K562 (cell line): ENCODE data around the gene RGL2. TPM values are rescaled to one million over a fixed set of nuclear protein-coding genes. Genes with fewer than 3 reads are reported as not detected.

Source experiments
- CHD4 ChIP-seq: fragments of 200-600 bp; sonication (generic); IDR thresholded peaks from 3 replicates; pipeline ENCODE4 v1.6.1; 2012; ENCODE audit warnings: low read depth, mild to moderate bottlenecking, mixed read lengths, low read length, inconsistent platforms; ENCODE audit not compliant: insufficient read depth, insufficient replicate concordance, poor library complexity, severe bottlenecking
- DMBX1 ChIP-seq: fragments of 250-450 bp; sonication (Bioruptor Pico); IDR thresholded peaks from 2 replicates; pipeline ENCODE4 v1.8.0; 2022; ENCODE audit warnings: inconsistent platforms, mild to moderate bottlenecking, moderate library complexity, borderline replicate concordance
- E2F8 ChIP-seq: fragments of 450-650 bp; IDR thresholded peaks from 2 replicates; pipeline ENCODE4 v1.7.1; 2018; ENCODE audit warnings: mild to moderate bottlenecking, low read depth; ENCODE audit not compliant: partially characterized antibody
- HES1 ChIP-seq: fragments of 450-650 bp; IDR thresholded peaks from 2 replicates; pipeline ENCODE4 v1.6.1; 2016; ENCODE audit warnings: low read depth, mild to moderate bottlenecking, moderate library complexity
- JUN ChIP-seq, 2 experiments: sonication (generic) in 1 of 2; formaldehyde crosslinking in 1 of 2; IDR thresholded peaks; 2 replicates each; pipeline versions ENCODE4 v1.6.1 to v1.8.0; 2012 to 2022; ENCODE audit warnings: borderline replicate concordance in 2 of 2, mild to moderate bottlenecking in 2 of 2, improper control_type of control experiment in 1 of 2, low read depth in 1 of 2, low read length in 1 of 2, missing genetic modification reagents in 1 of 2
- LCOR ChIP-seq: sonication (generic); formaldehyde crosslinking; IDR thresholded peaks from 2 replicates; pipeline ENCODE4 v1.8.0; 2022; ENCODE audit warnings: mild to moderate bottlenecking, missing genetic modification reagents
- NFYB ChIP-seq: IDR thresholded peaks from 2 replicates; pipeline ENCODE4 v1.6.1; 2011; ENCODE audit warnings: mild to moderate bottlenecking, moderate library complexity; ENCODE audit not compliant: insufficient read length; ENCODE audit errors: extremely low read depth
- ZEB2 ChIP-seq: fragments of 450-650 bp; IDR thresholded peaks from 2 replicates; pipeline ENCODE4 v1.6.1; 2016
- ZFPM2 ChIP-seq: fragments of 250-450 bp; sonication (Bioruptor Pico); IDR thresholded peaks from 2 replicates; pipeline ENCODE4 v1.5.1; 2022; ENCODE audit warnings: mild to moderate bottlenecking
- ZNF232 ChIP-seq: sonication (generic); formaldehyde crosslinking; IDR thresholded peaks from 2 replicates; pipeline ENCODE4 v1.8.0; 2022; ENCODE audit warnings: mild to moderate bottlenecking, missing genetic modification reagents
- polyA plus RNA-seq, 8 experiments: library from polyadenylated mRNA; depleted of rRNA in 4 of 8; stranded (reverse) in 5 of 8; unstranded in 3 of 8; fragments of >200 nt; fragmentation: Nextera tagmentation in 2 of 8; fragmentation: Illumina TruSeq in 1 of 8; extraction: Ambion mirVana in 2 of 8; extraction: Trizol in 1 of 8; gene quantifications; 2 replicates each; pipeline versions ENCODE4 v1.2.1 to v1.2.3, GENCODE V29; 2011 to 2014; ENCODE audit warnings: inconsistent platforms in 1 of 8, missing spikeins in 1 of 8
- total RNA-seq, 7 experiments: library from RNA; depleted of rRNA in 6 of 7; stranded (reverse); fragments of >200 nt in 6 of 7; fragmentation: Illumina TruSeq in 2 of 7; extraction: Trizol in 2 of 7; gene quantifications; 2 replicates each; pipeline versions ENCODE4 v1.2.1 to v1.2.3, GENCODE V29; 2011 to 2021; ENCODE audit warnings: low replicate concordance in 1 of 7
- TF ChIP-seq, protein P1 (sequence below), 2 experiments: fragments of 450-650 bp; formaldehyde crosslinking in 1 of 2; IDR thresholded peaks; 2 replicates each; pipeline versions ENCODE4 v1.4.0 to v1.6.1; 2014 to 2020; ENCODE audit warnings: mild to moderate bottlenecking in 2 of 2, borderline replicate concordance in 1 of 2, low read depth in 1 of 2

RGL2 gene
- total and polyA plus RNA-seq, 9 of the 15 experiments (the other 6 are each of a cell fraction or from before 2014, with no cell fraction given) = 1.8 to 57.1 (median 19.5) TPM

- TF ChIP-seq LCOR = peak; percentile 65
- no peak for TF ChIP-seq NFYB
- TF ChIP-seq E2F8 = peak; percentile 47
- 0 out of 2 replicates have a peak, but pooled peaks have one; percentile 41 for TF ChIP-seq DMBX1
- TF ChIP-seq, protein P1, sequence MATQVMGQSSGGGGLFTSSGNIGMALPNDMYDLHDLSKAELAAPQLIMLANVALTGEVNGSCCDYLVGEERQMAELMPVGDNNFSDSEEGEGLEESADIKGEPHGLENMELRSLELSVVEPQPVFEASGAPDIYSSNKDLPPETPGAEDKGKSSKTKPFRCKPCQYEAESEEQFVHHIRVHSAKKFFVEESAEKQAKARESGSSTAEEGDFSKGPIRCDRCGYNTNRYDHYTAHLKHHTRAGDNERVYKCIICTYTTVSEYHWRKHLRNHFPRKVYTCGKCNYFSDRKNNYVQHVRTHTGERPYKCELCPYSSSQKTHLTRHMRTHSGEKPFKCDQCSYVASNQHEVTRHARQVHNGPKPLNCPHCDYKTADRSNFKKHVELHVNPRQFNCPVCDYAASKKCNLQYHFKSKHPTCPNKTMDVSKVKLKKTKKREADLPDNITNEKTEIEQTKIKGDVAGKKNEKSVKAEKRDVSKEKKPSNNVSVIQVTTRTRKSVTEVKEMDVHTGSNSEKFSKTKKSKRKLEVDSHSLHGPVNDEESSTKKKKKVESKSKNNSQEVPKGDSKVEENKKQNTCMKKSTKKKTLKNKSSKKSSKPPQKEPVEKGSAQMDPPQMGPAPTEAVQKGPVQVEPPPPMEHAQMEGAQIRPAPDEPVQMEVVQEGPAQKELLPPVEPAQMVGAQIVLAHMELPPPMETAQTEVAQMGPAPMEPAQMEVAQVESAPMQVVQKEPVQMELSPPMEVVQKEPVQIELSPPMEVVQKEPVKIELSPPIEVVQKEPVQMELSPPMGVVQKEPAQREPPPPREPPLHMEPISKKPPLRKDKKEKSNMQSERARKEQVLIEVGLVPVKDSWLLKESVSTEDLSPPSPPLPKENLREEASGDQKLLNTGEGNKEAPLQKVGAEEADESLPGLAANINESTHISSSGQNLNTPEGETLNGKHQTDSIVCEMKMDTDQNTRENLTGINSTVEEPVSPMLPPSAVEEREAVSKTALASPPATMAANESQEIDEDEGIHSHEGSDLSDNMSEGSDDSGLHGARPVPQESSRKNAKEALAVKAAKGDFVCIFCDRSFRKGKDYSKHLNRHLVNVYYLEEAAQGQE (IDR thresholded peaks at IDR 0.05; ENCODE audit: borderline replicate concordance) = peak; percentile 82; the same call in 1 of the 2 replicates
- TF ChIP-seq, protein P1 (CRISPR knock-in tag; IDR thresholded peaks at IDR 0.05; ENCODE audit: low read depth) = no peak
- TF ChIP-seq CHD4 = no peak
- 0 out of 2 replicates have a peak, but pooled peaks have one; percentile 36 for TF ChIP-seq ZNF232
- TF ChIP-seq JUN (IDR thresholded peaks at IDR 0.05; ENCODE audit: borderline replicate concordance, low read depth, low read length) = no peak
- no peak for TF ChIP-seq JUN (CRISPR knock-in tag; IDR thresholded peaks at IDR 0.05; ENCODE audit: borderline replicate concordance)
- peak; percentile 87 for TF ChIP-seq HES1
- no peak for TF ChIP-seq ZFPM2
- peak; percentile 93 for TF ChIP-seq ZEB2
Observed at GRCh38 chr6:33344701-33345697, 46.3 kb upstream of the RGL2 start (continued).
